ENCODE results near the gene ZNF311. TPM values are rescaled to one million over a fixed set of nuclear protein-coding genes. Genes with fewer than 3 reads are reported as not detected.

The ZNF311 gene
- total and polyA plus RNA-seq, 2 of the 13 experiments (the other 11 are each of a cell fraction or from before 2014, with no cell fraction given): not detected

DNA sequence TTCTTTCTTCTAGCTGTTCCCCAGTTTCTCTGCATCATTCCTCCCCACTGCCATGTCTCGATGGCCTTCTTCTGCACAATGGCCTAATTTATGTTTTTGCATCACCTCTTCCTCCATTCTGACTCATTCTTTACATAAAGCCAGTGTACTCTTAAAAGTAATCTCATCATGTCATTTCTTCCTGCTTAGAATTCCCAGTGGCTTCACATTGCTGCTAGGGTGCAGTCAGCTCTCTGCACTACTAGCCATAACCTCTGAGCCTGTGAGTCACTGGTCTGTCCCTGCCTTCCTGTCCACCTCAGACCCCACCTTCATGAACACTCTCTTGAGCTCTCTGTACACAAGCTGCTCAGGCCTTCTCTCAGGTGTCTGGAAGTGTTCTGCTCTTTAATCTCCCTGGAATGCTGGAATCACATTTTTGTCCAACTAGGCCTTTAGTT lies 57.3 kb downstream of the ZNF311 start (continued):
- TF ChIP-seq, protein P1, sequence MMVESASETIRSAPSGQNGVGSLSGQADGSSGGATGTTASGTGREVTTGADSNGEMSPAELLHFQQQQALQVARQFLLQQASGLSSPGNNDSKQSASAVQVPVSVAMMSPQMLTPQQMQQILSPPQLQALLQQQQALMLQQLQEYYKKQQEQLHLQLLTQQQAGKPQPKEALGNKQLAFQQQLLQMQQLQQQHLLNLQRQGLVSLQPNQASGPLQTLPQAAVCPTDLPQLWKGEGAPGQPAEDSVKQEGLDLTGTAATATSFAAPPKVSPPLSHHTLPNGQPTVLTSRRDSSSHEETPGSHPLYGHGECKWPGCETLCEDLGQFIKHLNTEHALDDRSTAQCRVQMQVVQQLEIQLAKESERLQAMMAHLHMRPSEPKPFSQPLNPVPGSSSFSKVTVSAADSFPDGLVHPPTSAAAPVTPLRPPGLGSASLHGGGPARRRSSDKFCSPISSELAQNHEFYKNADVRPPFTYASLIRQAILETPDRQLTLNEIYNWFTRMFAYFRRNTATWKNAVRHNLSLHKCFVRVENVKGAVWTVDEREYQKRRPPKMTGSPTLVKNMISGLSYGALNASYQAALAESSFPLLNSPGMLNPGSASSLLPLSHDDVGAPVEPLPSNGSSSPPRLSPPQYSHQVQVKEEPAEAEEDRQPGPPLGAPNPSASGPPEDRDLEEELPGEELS (CRISPR knock-in tag; IDR thresholded peaks at IDR 0.05): peak; percentile 35; the same call in 1 of the 2 replicates
- TF ChIP-seq ZNF768 (CRISPR knock-in tag; IDR thresholded peaks at IDR 0.05) (no peak), ZFAT (CRISPR knock-in tag; conservative IDR thresholded peaks at IDR 0.05) (no peak), ZNF431 (CRISPR knock-in tag; IDR thresholded peaks at IDR 0.05; ENCODE audit: borderline replicate concordance, low read depth) (no peak), ZNF446 (CRISPR knock-in tag; IDR thresholded peaks at IDR 0.05) (no peak), THYN1 (CRISPR knock-in tag; IDR thresholded peaks at IDR 0.05; ENCODE audit: borderline replicate concordance, low read depth) (no peak), FOSL1 (CRISPR knock-in tag; IDR thresholded peaks at IDR 0.05; ENCODE audit: borderline replicate concordance) (peak; percentile 80), STAT5B (CRISPR knock-in tag; IDR thresholded peaks at IDR 0.05) (no peak), ZNF629 (CRISPR knock-in tag; conservative IDR thresholded peaks at IDR 0.05) (no peak), RFX5 (IDR thresholded peaks at IDR 0.05; ENCODE audit: low read depth, low read length) (no peak), ZNF274 (CRISPR knock-in tag; IDR thresholded peaks at IDR 0.05) (no peak), ZNF792 (CRISPR knock-in tag; IDR thresholded peaks at IDR 0.05) (no peak), ZNF850 (CRISPR knock-in tag; conservative IDR thresholded peaks at IDR 0.05) (no peak), HDAC1 (CRISPR knock-in tag; IDR thresholded peaks at IDR 0.05) (no peak), ZMYM4 (CRISPR knock-in tag; IDR thresholded peaks at IDR 0.05) (no peak), IKZF4 (CRISPR knock-in tag; IDR thresholded peaks at IDR 0.05; ENCODE audit: borderline replicate concordance, low read depth, not compliant biosample characterization) (no peak), CHD4 (IDR thresholded peaks at IDR 0.05; ENCODE audit: borderline replicate concordance, low read length) (no peak), ZNF136 (CRISPR knock-in tag; IDR thresholded peaks at IDR 0.05; ENCODE audit: low read depth) (no peak), PAX8 (CRISPR knock-in tag; IDR thresholded peaks at IDR 0.05; ENCODE audit: borderline replicate concordance) (no peak), ZBTB7A (CRISPR knock-in tag; IDR thresholded peaks at IDR 0.05) (no peak), KLF11 (CRISPR knock-in tag; IDR thresholded peaks at IDR 0.05) (no peak), JARID2 (CRISPR knock-in tag; IDR thresholded peaks at IDR 0.05; ENCODE audit: insufficient replicate concordance) (no peak), ZIK1 (CRISPR knock-in tag; IDR thresholded peaks at IDR 0.05; ENCODE audit: borderline replicate concordance, low read depth) (no peak)
- TF ChIP-seq, protein P2, sequence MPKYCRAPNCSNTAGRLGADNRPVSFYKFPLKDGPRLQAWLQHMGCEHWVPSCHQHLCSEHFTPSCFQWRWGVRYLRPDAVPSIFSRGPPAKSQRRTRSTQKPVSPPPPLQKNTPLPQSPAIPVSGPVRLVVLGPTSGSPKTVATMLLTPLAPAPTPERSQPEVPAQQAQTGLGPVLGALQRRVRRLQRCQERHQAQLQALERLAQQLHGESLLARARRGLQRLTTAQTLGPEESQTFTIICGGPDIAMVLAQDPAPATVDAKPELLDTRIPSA (CRISPR knock-in tag; IDR thresholded peaks at IDR 0.05; ENCODE audit: borderline replicate concordance): no peak
- TF ChIP-seq, protein P3, sequence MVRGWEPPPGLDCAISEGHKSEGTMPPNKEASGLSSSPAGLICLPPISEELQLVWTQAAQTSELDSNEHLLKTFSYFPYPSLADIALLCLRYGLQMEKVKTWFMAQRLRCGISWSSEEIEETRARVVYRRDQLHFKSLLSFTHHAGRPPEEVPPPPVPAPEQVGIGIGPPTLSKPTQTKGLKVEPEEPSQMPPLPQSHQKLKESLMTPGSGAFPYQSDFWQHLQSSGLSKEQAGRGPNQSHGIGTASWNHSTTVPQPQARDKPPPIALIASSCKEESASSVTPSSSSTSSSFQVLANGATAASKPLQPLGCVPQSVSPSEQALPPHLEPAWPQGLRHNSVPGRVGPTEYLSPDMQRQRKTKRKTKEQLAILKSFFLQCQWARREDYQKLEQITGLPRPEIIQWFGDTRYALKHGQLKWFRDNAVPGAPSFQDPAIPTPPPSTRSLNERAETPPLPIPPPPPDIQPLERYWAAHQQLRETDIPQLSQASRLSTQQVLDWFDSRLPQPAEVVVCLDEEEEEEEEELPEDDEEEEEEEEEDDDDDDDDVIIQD (CRISPR knock-in tag; IDR thresholded peaks at IDR 0.05; ENCODE audit: low read depth): peak; percentile 47; the same call in 1 of the 2 replicates
- TF ChIP-seq, protein P4, sequence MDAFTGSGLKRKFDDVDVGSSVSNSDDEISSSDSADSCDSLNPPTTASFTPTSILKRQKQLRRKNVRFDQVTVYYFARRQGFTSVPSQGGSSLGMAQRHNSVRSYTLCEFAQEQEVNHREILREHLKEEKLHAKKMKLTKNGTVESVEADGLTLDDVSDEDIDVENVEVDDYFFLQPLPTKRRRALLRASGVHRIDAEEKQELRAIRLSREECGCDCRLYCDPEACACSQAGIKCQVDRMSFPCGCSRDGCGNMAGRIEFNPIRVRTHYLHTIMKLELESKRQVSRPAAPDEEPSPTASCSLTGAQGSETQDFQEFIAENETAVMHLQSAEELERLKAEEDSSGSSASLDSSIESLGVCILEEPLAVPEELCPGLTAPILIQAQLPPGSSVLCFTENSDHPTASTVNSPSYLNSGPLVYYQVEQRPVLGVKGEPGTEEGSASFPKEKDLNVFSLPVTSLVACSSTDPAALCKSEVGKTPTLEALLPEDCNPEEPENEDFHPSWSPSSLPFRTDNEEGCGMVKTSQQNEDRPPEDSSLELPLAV (CRISPR knock-in tag; conservative IDR thresholded peaks at IDR 0.05; ENCODE audit: low read depth): no peak
